GM19023 (cell line): ENCODE measurements around the gene LAPTM5.

Source experiments
- ATAC-seq: cut with Tn5 transposase; IDR thresholded peaks from one replicate; pipeline ENCODE4 v1.9.1; 2021; ENCODE audit warnings: mild to moderate bottlenecking, moderate library complexity; ENCODE audit not compliant: unreplicated experiment

LAPTM5 gene

GRCh38 chr1:30732277-30732996, 25.1 kb downstream of the LAPTM5 start:
- ATAC-seq, result no peak

GRCh38 chr1:30731806-30732276, 25.7 kb downstream of the LAPTM5 start:
- no peak for ATAC-seq

- no peak for ATAC-seq
Measured at GRCh38 chr1:30731109-30731805, 26.3 kb downstream of the LAPTM5 start.

GRCh38 chr1:30730346-30731108, 27.0 kb downstream of the LAPTM5 start:
- no peak for ATAC-seq

- no peak for ATAC-seq
Measured at GRCh38 chr1:30729901-30730300, 27.7 kb downstream of the LAPTM5 start.

- no peak for ATAC-seq
Measured at GRCh38 chr1:30728832-30729638, 28.5 kb downstream of the LAPTM5 start.

- no peak for ATAC-seq
Measured at GRCh38 chr1:30728340-30728739, 29.2 kb downstream of the LAPTM5 start.

GRCh38 chr1:30727824-30728223, 29.8 kb downstream of the LAPTM5 start:
- no peak for ATAC-seq

- ATAC-seq, result no peak
Measured at GRCh38 chr1:30726773-30727684, 30.5 kb downstream of the LAPTM5 start.

- no peak for ATAC-seq
Measured at GRCh38 chr1:30726236-30726635, 31.3 kb downstream of the LAPTM5 start.

GRCh38 chr1:30725450-30726095, 32.0 kb downstream of the LAPTM5 start:
- ATAC-seq, result no peak

GRCh38 chr1:30724655-30725421, 32.7 kb downstream of the LAPTM5 start:
- no peak for ATAC-seq

GRCh38 chr1:30724175-30724574, 33.4 kb downstream of the LAPTM5 start:
- no peak for ATAC-seq

GRCh38 chr1:30723331-30723755, 34.2 kb downstream of the LAPTM5 start, which contains the start of gene MATN1:
TSS of gene MATN1 (minus strand) at chr1:30723585. CDS start at chr1:30723551, 34 bp downstream.
- no peak for ATAC-seq

- ATAC-seq, result no peak
Measured at GRCh38 chr1:30721812-30722537, 35.6 kb downstream of the LAPTM5 start.

GRCh38 chr1:30721341-30721793, 36.2 kb downstream of the LAPTM5 start:
- no peak for ATAC-seq
